GM23248 (cell line): Measurements from ENCODE around the gene GSTT2. TPM values are rescaled to one million over a fixed set of nuclear protein-coding genes. Genes with fewer than 3 reads are reported as not detected.

Source experiments
- DNase-seq: peaks from one replicate; pipeline ENCODE4 v3.0.0-alpha.2; 2015
- H2AFZ ChIP-seq: fragments of 200-600 bp; sonication (generic); 2 replicates; pipeline ENCODE4 v1.6.1; 2016; ENCODE audit warnings: antibody characterized with exemption
- H3F3A ChIP-seq: fragments of 200-600 bp; sonication (generic); 2 replicates; pipeline ENCODE4 v1.6.1; 2016; ENCODE audit warnings: mild to moderate bottlenecking, antibody characterized with exemption, mixed run types; ENCODE audit not compliant: insufficient read depth
- H3K27ac ChIP-seq: fragments of 200-600 bp; sonication (generic); 2 replicates; pipeline ENCODE4 v1.5.1; 2016; ENCODE audit warnings: mild to moderate bottlenecking
- H3K27me3 ChIP-seq: fragments of 200-600 bp; sonication (generic); replicated peaks from 2 replicates; pipeline ENCODE4 v1.6.1; 2016; ENCODE audit warnings: mild to moderate bottlenecking; ENCODE audit not compliant: insufficient read depth
- H3K36me3 ChIP-seq: fragments of 200-600 bp; sonication (generic); 2 replicates; pipeline ENCODE4 v1.6.1; 2016; ENCODE audit warnings: low read depth, mild to moderate bottlenecking
- H3K4me1 ChIP-seq: fragments of 200-600 bp; sonication (generic); 2 replicates; pipeline ENCODE4 v1.6.1; 2016; ENCODE audit warnings: mild to moderate bottlenecking; ENCODE audit not compliant: insufficient read depth
- H3K4me2 ChIP-seq: fragments of 200-600 bp; sonication (generic); one replicate; pipeline ENCODE4 v1.6.1; 2016; ENCODE audit warnings: mild to moderate bottlenecking; ENCODE audit not compliant: unreplicated experiment
- H3K4me3 ChIP-seq: fragments of 200-600 bp; sonication (generic); 2 replicates; pipeline ENCODE4 v1.5.1; 2016; ENCODE audit warnings: mild to moderate bottlenecking
- H3K79me2 ChIP-seq: fragments of 200-600 bp; sonication (generic); 2 replicates; pipeline ENCODE4 v1.6.1; 2016; ENCODE audit warnings: mild to moderate bottlenecking; ENCODE audit not compliant: insufficient read depth
- H3K9ac ChIP-seq: fragments of 200-600 bp; sonication (generic); 2 replicates; pipeline ENCODE4 v1.6.1; 2016; ENCODE audit warnings: mild to moderate bottlenecking
- H3K9me2 ChIP-seq: fragments of 200-600 bp; sonication (generic); 2 replicates; pipeline ENCODE4 v1.6.1; 2016; ENCODE audit warnings: mixed run types, mild to moderate bottlenecking, moderate library complexity; ENCODE audit not compliant: insufficient read depth
- H3K9me3 ChIP-seq: fragments of 200-600 bp; sonication (generic); one replicate; pipeline ENCODE4 v1.6.1; 2017; ENCODE audit warnings: low read depth
- H4K20me1 ChIP-seq: fragments of 200-600 bp; sonication (generic); 2 replicates; pipeline ENCODE4 v1.6.0; 2016; ENCODE audit not compliant: insufficient read depth
- EZH2 ChIP-seq: fragments of 200-600 bp; sonication (generic); IDR thresholded peaks from 2 replicates; pipeline ENCODE4 v1.6.1; 2018; ENCODE audit warnings: antibody characterized with exemption, mild to moderate bottlenecking; ENCODE audit not compliant: insufficient read depth, poor library complexity, severe bottlenecking
- EZH2phosphoT487 ChIP-seq: fragments of 200-600 bp; sonication (generic); IDR thresholded peaks from 2 replicates; pipeline ENCODE4 v1.6.1; 2018; ENCODE audit warnings: antibody characterized with exemption, moderate library complexity, mild to moderate bottlenecking, low read depth; ENCODE audit not compliant: insufficient read depth
- WGBS, 2 experiments: methylation state at CpG; one replicate each; pipeline ENCODE4 v1.1.6; 2015 to 2017; ENCODE audit warnings: low lambda C conversion rate in 2 of 2, low coverage in 1 of 2; ENCODE audit errors: missing lambda C conversion rate in 2 of 2; 5-methylcytosine and 5-hydroxymethylcytosine counted together
- in situ Hi-C: fragments of 300-500 bp; cut with MboI; formaldehyde crosslinking; loops from 2 replicates; pipeline ENCODE4 v1.15.0; 2020
- polyA plus RNA-seq: library from polyadenylated mRNA; unstranded; fragments of >200 nt; fragmentation: Nextera tagmentation; extraction: Ambion mirVana; gene quantifications from 2 replicates; pipeline ENCODE4 v1.2.1, GENCODE V29; 2016
- total RNA-seq: library from RNA; depleted of rRNA; stranded (reverse); fragments of >200 nt; shearing (Covaris generic); gene quantifications from 2 replicates; pipeline ENCODE4 v1.2.3, GENCODE V29; 2014

GSTT2 gene
- total and polyA plus RNA-seq, 2 experiments from 2014 or later, result 0.65 to 1.2 TPM

- Histone ChIP-seq H3F3A (no peaks in the 10 kb centered on the region), H3K79me2 (peaks cover 100% of the 10 kb centered on the region), H3K4me2 (no peak overlapping the region), H3K4me1 (no peaks in the 10 kb centered on the region), H4K20me1 (0 out of 2 replicates have a peak, but pooled peaks cover 5% of the 10 kb centered on the region), H3K9me3 (no peaks in the 10 kb centered on the region), H2AFZ (no peak overlapping the region), H3K9me2 (no peaks in the 10 kb centered on the region), H3K27me3 (no peaks in the 10 kb centered on the region), H3K9ac (no peak overlapping the region), H3K27ac (no peak overlapping the region), H3K4me3 (no peak overlapping the region), H3K36me3 (no peaks in the 10 kb centered on the region)
- in situ Hi-C loops, result no loop called here
- DNase-seq, result no peak
- TF ChIP-seq EZH2 (no peak), EZH2phosphoT487 (no peak)
- WGBS, 2 experiments, result 68 to 69% methylated on average over 3 of the region's 3 CpGs
Measured at GRCh38 chr22:24026733-24027132, 46.8 kb downstream of the GSTT2 start.

- Histone ChIP-seq H3K36me3 (no peaks in the 10 kb centered on the region), H4K20me1 (0 out of 2 replicates have a peak, but pooled peaks cover 1% of the 10 kb centered on the region), H3K4me1 (no peaks in the 10 kb centered on the region), H3K9me2 (no peaks in the 10 kb centered on the region), H3K79me2 (peaks cover 100% of the 10 kb centered on the region), H3K9me3 (no peaks in the 10 kb centered on the region), H3K27me3 (no peaks in the 10 kb centered on the region), H3K4me3 (no peak overlapping the region), H3K4me2 (no peak overlapping the region), H3K9ac (no peak overlapping the region), H2AFZ (no peak overlapping the region), H3F3A (no peaks in the 10 kb centered on the region), H3K27ac (no peak overlapping the region)
- TF ChIP-seq EZH2phosphoT487 (no peak), EZH2 (no peak)
- WGBS, 2 experiments, result 67% methylated on average over 3 of the region's 3 CpGs
- peak; percentile 21 for DNase-seq
- in situ Hi-C loops, result no loop called here
Measured at GRCh38 chr22:24027389-24027975, 47.5 kb downstream of the GSTT2 start.

GRCh38 chr22:24027991-24028390 lies 48.1 kb downstream of the GSTT2 start:
- Histone ChIP-seq H4K20me1 (no peaks in the 10 kb centered on the region), H3K4me2 (no peak overlapping the region), H3K9me2 (no peaks in the 10 kb centered on the region), H3K9ac (no peak overlapping the region), H3K27ac (no peak overlapping the region), H3K4me3 (no peak overlapping the region), H3K36me3 (no peaks in the 10 kb centered on the region), H3K79me2 (peaks cover 100% of the 10 kb centered on the region), H3F3A (no peaks in the 10 kb centered on the region), H3K4me1 (no peaks in the 10 kb centered on the region), H3K27me3 (no peaks in the 10 kb centered on the region), H3K9me3 (no peaks in the 10 kb centered on the region), H2AFZ (no peak overlapping the region)
- in situ Hi-C loops, result no loop called here
- no peak for DNase-seq
- WGBS, 2 experiments, result 74 to 75% methylated on average over 2 of the region's 2 CpGs
- TF ChIP-seq EZH2phosphoT487 (no peak), EZH2 (no peak)

GRCh38 chr22:24028533-24028932 lies 48.6 kb downstream of the GSTT2 start:
- Histone ChIP-seq H3K9me2 (no peaks in the 10 kb centered on the region), H3K4me3 (no peak overlapping the region), H2AFZ (no peak overlapping the region), H4K20me1 (no peaks in the 10 kb centered on the region), H3K9ac (no peak overlapping the region), H3K79me2 (peaks cover 100% of the 10 kb centered on the region), H3K36me3 (no peaks in the 10 kb centered on the region), H3K27me3 (no peaks in the 10 kb centered on the region), H3K27ac (no peak overlapping the region), H3F3A (no peaks in the 10 kb centered on the region), H3K9me3 (no peaks in the 10 kb centered on the region), H3K4me2 (no peak overlapping the region), H3K4me1 (no peaks in the 10 kb centered on the region)
- in situ Hi-C loops, result no loop called here
- no peak for DNase-seq
- TF ChIP-seq EZH2phosphoT487 (no peak), EZH2 (no peak)
- 52 to 56% methylated on average over 2 of the region's 2 CpGs for WGBS, 2 experiments

- 91 to 95% methylated on average over 3 of the region's 3 CpGs for WGBS, 2 experiments
Measured at GRCh38 chr22:24029304-24029703, 49.4 kb downstream of the GSTT2 start.

More at GRCh38 chr22:24029304-24029703, 49.4 kb downstream of the GSTT2 start:
- H3K9me2 ChIP-seq, result no peaks in the 10 kb centered on the region
- no peak for DNase-seq
- H3K9me3 ChIP-seq, result no peaks in the 10 kb centered on the region
- H3F3A ChIP-seq, result no peaks in the 10 kb centered on the region
- H3K27ac ChIP-seq, result no peak overlapping the region
- no peak overlapping the region for H2AFZ ChIP-seq
- TF ChIP-seq EZH2 (no peak), EZH2phosphoT487 (no peak)
- in situ Hi-C loops, result no loop called here
- no peak overlapping the region for H3K9ac ChIP-seq
- no peaks in the 10 kb centered on the region for H3K4me1 ChIP-seq
- peaks cover 100% of the 10 kb centered on the region for H3K79me2 ChIP-seq
- H3K4me3 ChIP-seq, result no peak overlapping the region
- no peaks in the 10 kb centered on the region for H4K20me1 ChIP-seq
- H3K4me2 ChIP-seq, result no peak overlapping the region
- H3K36me3 ChIP-seq, result no peaks in the 10 kb centered on the region
- H3K27me3 ChIP-seq, result no peaks in the 10 kb centered on the region
